H1 (cell line): ENCODE results near the gene LTB. TPM values are rescaled to one million over a fixed set of nuclear protein-coding genes. Genes with fewer than 3 reads are reported as not detected.

ENCODE experiments used
- CTCF ChIA-PET: fragments of 300-600 bp; sonication (Branson Sonifier 250); formaldehyde crosslinking; loops from one replicate; lab custom pipeline; 2021; ENCODE audit not compliant: partially characterized antibody; lab: Charles Lee
- POLR2A ChIA-PET: fragments of 300-600 bp; sonication (Branson Sonifier 250); formaldehyde crosslinking; loops from one replicate; lab custom pipeline; 2021; ENCODE audit warnings: inconsistent platforms; ENCODE audit not compliant: partially characterized antibody; lab: Charles Lee
- DNase-seq, 2 experiments: peaks; one replicate each; pipeline versions ENCODE4 v3.0.0 to v3.0.0-alpha.2; 2010 to 2022; ENCODE audit warnings: low spot score in 2 of 2, low read depth in 1 of 2, mixed read lengths in 1 of 2
- FAIRE-seq: peaks from 2 replicates; lab custom pipeline; 2011; peaks lifted over from hg19 to GRCh38; lab: Jason Lieb, UNC
- H2AFZ ChIP-seq: 2 replicates; pipeline ENCODE4 v1.8.1; 2012; ENCODE audit warnings: low read length, inconsistent platforms
- H2AK5ac ChIP-seq: 2 replicates; pipeline ENCODE4 v1.6.1; 2013; ENCODE audit warnings: low read depth, low read length
- H2BK120ac ChIP-seq: replicated peaks from 2 replicates; pipeline ENCODE3; 2013; ENCODE audit warnings: low read depth, low read length, inconsistent platforms
- H2BK12ac ChIP-seq: 2 replicates; pipeline ENCODE4 v1.6.1; 2013; ENCODE audit warnings: low read depth, low read length
- H2BK15ac ChIP-seq: 2 replicates; pipeline ENCODE4 v1.6.1; 2013; ENCODE audit warnings: low read length
- H2BK20ac ChIP-seq: 2 replicates; pipeline ENCODE4 v1.6.1; 2013; ENCODE audit warnings: low read length
- H2BK5ac ChIP-seq: 2 replicates; pipeline ENCODE4 v1.6.1; 2013; ENCODE audit warnings: low read depth, low read length
- H3K14ac ChIP-seq: 2 replicates; pipeline ENCODE4 v1.6.1; 2013; ENCODE audit warnings: inconsistent platforms; ENCODE audit not compliant: insufficient read length
- H3K18ac ChIP-seq: 2 replicates; pipeline ENCODE4 v1.6.1; 2013; ENCODE audit warnings: low read length; ENCODE audit errors: extremely low read depth
- H3K23ac ChIP-seq: 2 replicates; pipeline ENCODE4 v1.6.1; 2013; ENCODE audit warnings: inconsistent platforms; ENCODE audit not compliant: insufficient read length
- H3K23me2 ChIP-seq: 2 replicates; pipeline ENCODE4 v1.6.1; 2013; ENCODE audit warnings: low read depth, low read length
- H3K27ac ChIP-seq: 2 replicates; pipeline ENCODE4 v1.6.1; 2011; ENCODE audit warnings: low read depth, low read length, inconsistent platforms
- H3K27me3 ChIP-seq, 4 experiments: replicated peaks in 1 of 4; 1 replicate in 1 of 4; 2 replicates in 3 of 4; pipeline versions ENCODE4 v1.6.1 to v1.8.1; 2011 to 2013; ENCODE audit warnings: low read length in 3 of 4, mild to moderate bottlenecking in 3 of 4, inconsistent platforms in 2 of 4, mixed read lengths in 2 of 4, moderate library complexity in 1 of 4; ENCODE audit not compliant: control insufficient read depth in 3 of 4, insufficient read depth in 3 of 4; ENCODE audit errors: extremely low read depth in 1 of 4
- H3K36me3 ChIP-seq, 4 experiments: 2 replicates each; pipeline versions ENCODE4 v1.6.1 to v1.8.1; 2011 to 2013; ENCODE audit warnings: mild to moderate bottlenecking in 4 of 4, low read length in 3 of 4, moderate library complexity in 2 of 4, control low read depth in 1 of 4, inconsistent platforms in 1 of 4; ENCODE audit not compliant: insufficient read depth in 4 of 4, control insufficient read depth in 2 of 4
- H3K4ac ChIP-seq: replicated peaks from 2 replicates; pipeline ENCODE3; 2013; ENCODE audit warnings: low read length, low read depth, mixed read lengths, inconsistent platforms; ENCODE audit not compliant: insufficient read length
- H3K4me1 ChIP-seq, 4 experiments: replicated peaks in 1 of 4; 1 replicate in 1 of 4; 2 replicates in 3 of 4; pipeline versions ENCODE4 v1.6.1 to v1.8.1; 2011 to 2013; ENCODE audit warnings: low read length in 3 of 4, inconsistent platforms in 2 of 4, mixed read lengths in 1 of 4; ENCODE audit not compliant: insufficient read depth in 4 of 4, control insufficient read depth in 3 of 4
- H3K4me2 ChIP-seq, 2 experiments: 2 replicates each; pipeline versions ENCODE4 v1.6.1 to v1.8.1; 2011 to 2013; ENCODE audit warnings: low read depth in 2 of 2, low read length in 2 of 2, control low read depth in 1 of 2, inconsistent platforms in 1 of 2, mild to moderate bottlenecking in 1 of 2; ENCODE audit not compliant: insufficient read depth in 1 of 2
- H3K4me3 ChIP-seq, 4 experiments: fragments of 200-600, 300-600 bp in 1 of 4; sonication (generic), shearing (Covaris generic), sonication (Bioruptor Twin) in 1 of 4; 2 replicates each; pipeline versions ENCODE4 v1.5.1 to v1.8.1; 2011 to 2016; ENCODE audit warnings: low read length in 4 of 4, low read depth in 3 of 4, control low read depth in 2 of 4, inconsistent platforms in 2 of 4, mild to moderate bottlenecking in 2 of 4, mixed read lengths in 1 of 4, moderate library complexity in 1 of 4; ENCODE audit not compliant: insufficient read depth in 2 of 4; ENCODE audit errors: extremely low read depth in 1 of 4
- H3K56ac ChIP-seq: replicated peaks from 2 replicates; pipeline ENCODE3; 2013; ENCODE audit warnings: low read depth, mild to moderate bottlenecking, mixed read lengths, low read length, inconsistent platforms; ENCODE audit not compliant: insufficient read length
- H3K79me1 ChIP-seq: 2 replicates; pipeline ENCODE4 v1.6.1; 2013; ENCODE audit warnings: low read depth, low read length, control low read depth
- H3K79me2 ChIP-seq, 2 experiments: 2 replicates each; pipeline versions ENCODE4 v1.6.1 to v1.8.1; 2012 to 2013; ENCODE audit warnings: low read length in 2 of 2, mild to moderate bottlenecking in 2 of 2, inconsistent platforms in 1 of 2; ENCODE audit not compliant: insufficient read depth in 2 of 2, control insufficient read depth in 1 of 2
- H3K9ac ChIP-seq, 4 experiments: replicated peaks in 1 of 4; 1 replicate in 1 of 4; 2 replicates in 3 of 4; pipeline versions ENCODE4 v1.6.1 to v1.8.1; 2011 to 2013; ENCODE audit warnings: low read depth in 3 of 4, low read length in 3 of 4, control low read depth in 2 of 4, mild to moderate bottlenecking in 2 of 4, moderate library complexity in 2 of 4, inconsistent platforms in 1 of 4; ENCODE audit errors: extremely low read depth in 1 of 4
- H3K9me3 ChIP-seq, 2 experiments: 2 replicates each; pipeline versions ENCODE4 v1.6.1 to v1.8.1; 2012 to 2013; ENCODE audit warnings: mild to moderate bottlenecking in 2 of 2, moderate library complexity in 2 of 2, control low read depth in 1 of 2, inconsistent platforms in 1 of 2, low read depth in 1 of 2, low read length in 1 of 2, mixed read lengths in 1 of 2; ENCODE audit not compliant: insufficient read depth in 2 of 2
- H4K20me1 ChIP-seq, 2 experiments: replicated peaks in 1 of 2; 2 replicates each; pipeline versions ENCODE3 to v1.8.1; 2011 to 2013; ENCODE audit warnings: inconsistent platforms in 2 of 2, low read length in 2 of 2, mild to moderate bottlenecking in 1 of 2; ENCODE audit not compliant: insufficient read depth in 2 of 2, control insufficient read depth in 1 of 2
- H4K5ac ChIP-seq: 2 replicates; pipeline ENCODE4 v1.6.1; 2013; ENCODE audit warnings: low read length, low read depth, mixed read lengths, inconsistent platforms; ENCODE audit not compliant: insufficient read length
- H4K8ac ChIP-seq: 2 replicates; pipeline ENCODE4 v1.8.0; 2013; ENCODE audit warnings: mild to moderate bottlenecking, moderate library complexity, low read length, inconsistent platforms; ENCODE audit not compliant: insufficient read depth; ENCODE audit errors: extremely low read depth
- H4K91ac ChIP-seq: replicated peaks from 2 replicates; pipeline ENCODE3; 2013; ENCODE audit warnings: low read length, mixed read lengths, inconsistent platforms; ENCODE audit not compliant: insufficient read length
- HDAC2 ChIP-seq, 2 experiments: fragments of 300-600 bp in 1 of 2; sonication (generic) in 1 of 2; IDR thresholded peaks; 2 replicates each; pipeline ENCODE4 v1.6.1; 2011 to 2012; ENCODE audit warnings: low read depth in 2 of 2, low read length in 2 of 2, mild to moderate bottlenecking in 2 of 2, moderate library complexity in 2 of 2, borderline replicate concordance in 1 of 2, inconsistent platforms in 1 of 2
- POU5F1 ChIP-seq: IDR thresholded peaks from 2 replicates; pipeline ENCODE4 v1.6.1; 2011; ENCODE audit warnings: low read depth, mild to moderate bottlenecking, low read length, moderate library complexity
- SP4 ChIP-seq: IDR thresholded peaks from 2 replicates; pipeline ENCODE4 v1.6.1; 2012; ENCODE audit warnings: low read length, inconsistent platforms
- WGBS, 2 experiments: shearing (Covaris generic) in 1 of 2; methylation state at CpG; one replicate each; pipeline versions ENCODE4 v1.1.6 to v1.1.7; 2013 to 2015; ENCODE audit warnings: low lambda C conversion rate in 2 of 2, mixed read lengths in 2 of 2, inconsistent platforms in 1 of 2, low coverage in 1 of 2, missing lambda C conversion rate in 1 of 2; ENCODE audit not compliant: insufficient replicate concordance in 2 of 2, insufficient coverage in 1 of 2, insufficient read length in 1 of 2; ENCODE audit errors: extremely low coverage in 1 of 2, missing lambda C conversion rate in 1 of 2; 5-methylcytosine and 5-hydroxymethylcytosine counted together
- polyA plus RNA-seq, 7 experiments: library from polyadenylated mRNA; depleted of rRNA in 3 of 7; stranded (reverse) in 5 of 7; unstranded in 2 of 7; fragments of >200 nt in 5 of 7; fragments of 200-250 nt in 2 of 7; gene quantifications; 1 replicate in 5 of 7; 2 replicates in 1 of 7; 4 replicates in 1 of 7; pipeline versions ENCODE4 v1.2.1 to v1.2.3, GENCODE V29; 2011 to 2013; ENCODE audit warnings: missing spikeins in 2 of 7, mixed read lengths in 2 of 7
- total RNA-seq: library from RNA; stranded (reverse); fragmentation: NEBNext Ultra II Directional; extraction: Animal tissue kit (Norgen Biotek cat#: 25700); gene quantifications from 2 replicates; pipeline ENCODE4 v1.2.1, GENCODE V29; 2021

The LTB gene
- total and polyA plus RNA-seq, 2 of the 8 experiments (the other 6 are each of a cell fraction or from before 2014, with no cell fraction given) = 0.43 to 0.47 TPM

DNA sequence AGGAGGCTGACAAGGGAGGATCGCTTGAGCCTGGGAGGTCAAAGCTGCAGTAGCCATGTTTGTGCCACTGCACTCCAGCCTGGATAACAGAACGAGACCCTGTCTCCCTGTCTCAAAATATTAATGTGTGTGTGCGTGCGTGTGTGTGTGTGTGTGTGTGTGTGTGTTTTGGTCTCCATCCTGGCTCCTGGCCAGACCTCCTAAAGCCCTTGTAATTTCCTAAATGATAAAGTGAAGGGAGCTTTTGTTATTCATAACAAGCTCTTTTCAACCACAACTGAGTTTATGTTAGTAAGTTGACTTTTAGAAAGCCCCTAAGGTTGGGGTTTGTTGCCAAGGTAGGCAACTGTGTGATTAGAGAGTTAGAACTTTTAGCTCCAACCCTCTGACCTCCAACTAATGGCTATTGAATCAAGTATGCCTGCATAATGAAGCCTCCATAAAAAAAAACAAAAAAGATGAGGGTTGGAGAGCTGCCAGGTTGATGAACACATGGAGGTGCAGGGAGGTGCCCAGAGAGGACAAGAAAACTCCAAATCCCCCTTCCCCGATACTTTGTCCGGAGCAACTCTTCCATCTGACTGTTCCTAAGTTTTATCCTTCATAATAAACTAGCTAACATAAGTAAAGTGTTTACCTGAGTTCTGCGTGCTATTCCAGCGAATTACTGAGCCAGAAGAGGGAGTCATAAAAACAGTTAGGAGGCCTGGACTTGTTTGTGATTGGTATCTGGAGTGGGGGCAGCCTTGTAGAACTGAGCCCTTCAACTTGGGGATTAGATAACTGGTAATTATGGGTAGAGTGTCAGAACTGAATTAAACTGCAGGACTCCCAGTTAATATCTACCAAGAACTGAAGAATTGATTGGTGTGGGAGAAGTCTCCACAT, 27.5 kb upstream of the LTB start:
- H3K36me3 ChIP-seq = no peaks in the 10 kb centered on the region
- no peaks in the 10 kb centered on the region for H3K79me2 ChIP-seq
- POLR2A ChIA-PET = interaction anchor here (0.7 to 2.7 kb wide), 6 partner anchors 13 to 68 kb away, joined by 3 to 8 read pairs (median 4); partner anchors contain the start of genes ATP6V1G2 and DDX39B
- H3K4me2 ChIP-seq = no peak overlapping the region
- H4K8ac ChIP-seq = no peak overlapping the region
- H3K9ac ChIP-seq = no peak overlapping the region
- 91% methylated on average over 8 of the region's 8 CpGs; no CpG with 5 or more reads in 1 of the 2 experiments for WGBS, 2 experiments
- H3K4ac ChIP-seq = no peak overlapping the region
- no peaks in the 10 kb centered on the region for H3K9me3 ChIP-seq
- no peaks in the 10 kb centered on the region for H4K20me1 ChIP-seq
- H2BK15ac ChIP-seq = no peak overlapping the region
- DNase-seq (no peak), FAIRE-seq (no peak)
- H3K23me2 ChIP-seq = no peaks in the 10 kb centered on the region
- no peak overlapping the region for H2AK5ac ChIP-seq
- no peak overlapping the region for H2BK20ac ChIP-seq
- H4K91ac ChIP-seq = no peak overlapping the region
- H3K23ac ChIP-seq = no peak overlapping the region
- no peak overlapping the region for H3K4me3 ChIP-seq
- H3K14ac ChIP-seq = no peak overlapping the region
- no peak overlapping the region for H3K18ac ChIP-seq
- no peak overlapping the region for H4K5ac ChIP-seq
- H3K56ac ChIP-seq = no peak overlapping the region
- no peak overlapping the region for H3K27ac ChIP-seq
- no peak overlapping the region for H2AFZ ChIP-seq
- no peak overlapping the region for H2BK5ac ChIP-seq
- no peak overlapping the region for H2BK12ac ChIP-seq
- TF ChIP-seq HDAC2 (IDR thresholded peaks at IDR 0.05; ENCODE audit: borderline replicate concordance in 1 of 2, low read depth in 2 of 2, low read length in 2 of 2) = no peak
- no peak for TF ChIP-seq POU5F1
- TF ChIP-seq SP4 = no peak
- H2BK120ac ChIP-seq = no peak overlapping the region
- CTCF ChIA-PET = interaction anchor here (0.7 to 21.1 kb wide), 8 partner anchors 12 to 83 kb away, joined by 3 to 613 read pairs (median 4); partner anchors contain the start of genes ATP6V1G2, DDX39B and NFKBIL1
- no peaks in the 10 kb centered on the region for H3K79me1 ChIP-seq
- H3K27me3 ChIP-seq = no peaks in the 10 kb centered on the region
- no peaks in the 10 kb centered on the region; a peak in 1 of 7 replicates for H3K4me1 ChIP-seq
